Endothelial cell of umbilical vein (primary cell): ENCODE results near the gene ARHGEF19. TPM values are rescaled to one million over a fixed set of nuclear protein-coding genes. Genes with fewer than 3 reads are reported as not detected.

Source experiments
- BruUV-seq: library from RNA; stranded (reverse); fragments of 400-500 nt; replicated peaks from 2 replicates; lab custom pipeline; 2021; lab: Mats Ljungman, UMichigan
- CTCF ChIA-PET: fragments of 300-600, 350-600 bp; sonication (Branson Sonifier 250); formaldehyde crosslinking; loops from one replicate; lab custom pipeline; 2021; ENCODE audit warnings: antibody characterized with exemption, inconsistent platforms; lab: Charles Lee
- POLR2A ChIA-PET: fragments of 300-600, 350-600 bp; sonication (Branson Sonifier 250); formaldehyde crosslinking; loops from one replicate; lab custom pipeline; 2021; ENCODE audit warnings: antibody characterized with exemption, inconsistent platforms; lab: Charles Lee
- DNase-seq: peaks from one replicate; pipeline ENCODE4 v3.0.0-alpha.2; 2011; ENCODE audit warnings: low read depth, low spot score
- FAIRE-seq: peaks from 2 replicates; lab custom pipeline; 2011; peaks lifted over from hg19 to GRCh38; lab: Jason Lieb, UNC
- H2AFZ ChIP-seq: 2 replicates; pipeline ENCODE4 v1.6.0; 2012; ENCODE audit warnings: low read depth, low read length, control low read depth, inconsistent platforms
- H3K27ac ChIP-seq: 2 replicates; pipeline ENCODE4 v1.5.1; 2011; ENCODE audit warnings: low read depth, mild to moderate bottlenecking, control low read depth, low read length, moderate library complexity; ENCODE audit not compliant: insufficient read depth
- H3K27me3 ChIP-seq, 2 experiments: 2 replicates each; pipeline versions ENCODE4 v1.6.0 to v1.6.1; 2011; ENCODE audit warnings: low read length in 2 of 2, mixed read lengths in 1 of 2; ENCODE audit not compliant: control insufficient read depth in 2 of 2, insufficient read depth in 2 of 2
- H3K36me3 ChIP-seq, 2 experiments: 2 replicates in 1 of 2; 3 replicates in 1 of 2; pipeline ENCODE4 v1.5.1; 2011; ENCODE audit warnings: low read length in 2 of 2, mild to moderate bottlenecking in 1 of 2, moderate library complexity in 1 of 2; ENCODE audit not compliant: control insufficient read depth in 2 of 2, insufficient read depth in 2 of 2; ENCODE audit errors: extremely low read depth in 1 of 2
- H3K4me1 ChIP-seq: 3 replicates; pipeline ENCODE4 v1.5.1; 2011; ENCODE audit warnings: mild to moderate bottlenecking, low read length; ENCODE audit not compliant: control insufficient read depth, insufficient read depth; ENCODE audit errors: extremely low read depth
- H3K4me2 ChIP-seq: 2 replicates; pipeline ENCODE4 v1.6.1; 2011; ENCODE audit warnings: low read length, control low read depth, mixed read lengths; ENCODE audit not compliant: insufficient read depth
- H3K4me3 ChIP-seq, 3 experiments: fragments of 200-600 bp in 1 of 3; sonication (generic), shearing (Covaris generic) in 1 of 3; replicated peaks in 1 of 3; 2 replicates each; pipeline ENCODE4 v1.5.1; 2011 to 2016; ENCODE audit warnings: control low read depth in 3 of 3, low read length in 3 of 3, mild to moderate bottlenecking in 2 of 3, inconsistent platforms in 1 of 3, low read depth in 1 of 3, moderate library complexity in 1 of 3; ENCODE audit not compliant: insufficient read depth in 1 of 3
- H3K79me2 ChIP-seq: 2 replicates; pipeline ENCODE4 v1.6.0; 2012; ENCODE audit warnings: low read length, inconsistent platforms; ENCODE audit not compliant: control insufficient read depth, insufficient read depth
- H3K9ac ChIP-seq: replicated peaks from 2 replicates; pipeline ENCODE3; 2011; ENCODE audit warnings: low read length, control low read depth; ENCODE audit not compliant: insufficient read depth; ENCODE audit errors: extremely low read depth
- H3K9me1 ChIP-seq: replicated peaks from 3 replicates; pipeline ENCODE4 v1.6.0; 2011; ENCODE audit warnings: mild to moderate bottlenecking, low read length; ENCODE audit not compliant: control insufficient read depth, insufficient read depth; ENCODE audit errors: extremely low read depth
- H3K9me3 ChIP-seq: replicated peaks from 2 replicates; pipeline ENCODE4 v1.5.1; 2012; ENCODE audit warnings: low read length, inconsistent platforms; ENCODE audit not compliant: control insufficient read depth, insufficient read depth
- H4K20me1 ChIP-seq: replicated peaks from 2 replicates; pipeline ENCODE3; 2011; ENCODE audit warnings: mild to moderate bottlenecking, low read length; ENCODE audit not compliant: control insufficient read depth, insufficient read depth; ENCODE audit errors: extremely low read depth
- EZH2 ChIP-seq: IDR thresholded peaks from 2 replicates; pipeline ENCODE4 v1.6.1; 2012; ENCODE audit warnings: borderline replicate concordance, low read depth, mild to moderate bottlenecking, moderate library complexity, low read length, inconsistent platforms; ENCODE audit not compliant: severe bottlenecking
- FOS ChIP-seq: IDR thresholded peaks from 2 replicates; pipeline ENCODE4 v1.6.1; 2011; ENCODE audit warnings: mild to moderate bottlenecking, low read length, moderate library complexity, borderline replicate concordance; ENCODE audit not compliant: insufficient read depth
- GATA2 ChIP-seq: IDR thresholded peaks from 2 replicates; pipeline ENCODE4 v1.7.0; 2011; ENCODE audit warnings: low read depth, mild to moderate bottlenecking, moderate library complexity, mixed read lengths, low read length; ENCODE audit not compliant: insufficient read length, insufficient read depth
- JUN ChIP-seq: IDR thresholded peaks from 2 replicates; pipeline ENCODE4 v1.6.1; 2011; ENCODE audit warnings: borderline replicate concordance, low read depth; ENCODE audit not compliant: insufficient read length, insufficient read depth
- MYC ChIP-seq: IDR thresholded peaks from one replicate; pipeline ENCODE4 v1.6.1; 2011; ENCODE audit warnings: mild to moderate bottlenecking, low read depth, low read length
- dilution Hi-C: fragments of 300-500 bp; cut with MboI; formaldehyde crosslinking; loops from one replicate; pipeline ENCODE4 v1.15.0; 2019; ENCODE audit warnings: low sequenced_read_pairs; ENCODE audit not compliant: extremely low pct_ligation_motif_present
- intact Hi-C: fragments of 100-400 bp; cut with micrococcal nuclease; formaldehyde crosslinking; loops from one replicate; pipeline ENCODE4 v1.10.0; 2022
- polyA plus RNA-seq, 4 experiments: library from polyadenylated mRNA; depleted of rRNA in 3 of 4; stranded (reverse) in 3 of 4; unstranded in 1 of 4; fragments of >200 nt; gene quantifications; 2 replicates each; pipeline versions ENCODE4 v1.2.1 to v1.2.3, GENCODE V29; 2011 to 2012; ENCODE audit warnings: missing spikeins in 1 of 4
- total RNA-seq: library from RNA; stranded (reverse); gene quantifications from 2 replicates; pipeline ENCODE4 v1.2.3, GENCODE V29; 2021
- TF ChIP-seq, protein P1 (sequence below), 2 donors: IDR thresholded peaks; 1 replicate in 1 of 2; 2 replicates in 1 of 2; pipeline ENCODE4 v1.5.1; 2011; ENCODE audit warnings: low read length in 2 of 2, mild to moderate bottlenecking in 2 of 2, moderate library complexity in 2 of 2, control low read depth in 1 of 2, inconsistent platforms in 1 of 2, low read depth in 1 of 2; ENCODE audit not compliant: insufficient read depth in 1 of 2; ENCODE audit errors: extremely low read depth in 1 of 2

Gene ARHGEF19
- total and polyA plus RNA-seq, 2 donors (not counting 3 experiments of a cell fraction or from before 2014, with no cell fraction given): 6.2 to 8.0 TPM

DNA sequence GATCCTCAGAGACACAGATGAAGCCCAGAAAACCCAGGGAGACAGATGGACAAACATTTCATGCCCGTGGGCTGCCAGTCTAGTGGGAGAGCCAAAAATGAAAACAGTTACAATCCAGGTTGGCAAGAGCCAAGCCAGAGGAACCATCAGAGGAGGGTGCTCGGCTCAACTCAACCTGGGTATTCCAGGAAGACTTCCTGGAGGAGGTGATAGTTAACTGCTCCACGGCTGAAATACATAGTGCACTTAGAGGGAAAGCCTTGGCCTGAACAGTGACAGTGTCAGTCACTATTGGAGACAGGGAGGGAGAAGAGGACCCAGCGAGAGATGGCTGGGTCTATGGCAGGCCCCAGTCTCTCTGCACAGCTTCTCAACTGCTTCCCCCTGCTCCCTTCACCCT lies 1.9 kb downstream of the ARHGEF19 start:
- H2AFZ ChIP-seq: no peak overlapping the region
- CTCF ChIA-PET: interaction anchor here (1.3 to 1.8 kb wide), 2 partner anchors 34 to 153 kb away, joined by 3 to 5 read pairs; no protein-coding TSS in a partner anchor

More for the DNA sequence above, 1.9 kb downstream of the ARHGEF19 start:
- TF ChIP-seq MYC (no peak), JUN (no peak), FOS (no peak), GATA2 (no peak), EZH2 (no peak)
- TF ChIP-seq, protein P1, sequence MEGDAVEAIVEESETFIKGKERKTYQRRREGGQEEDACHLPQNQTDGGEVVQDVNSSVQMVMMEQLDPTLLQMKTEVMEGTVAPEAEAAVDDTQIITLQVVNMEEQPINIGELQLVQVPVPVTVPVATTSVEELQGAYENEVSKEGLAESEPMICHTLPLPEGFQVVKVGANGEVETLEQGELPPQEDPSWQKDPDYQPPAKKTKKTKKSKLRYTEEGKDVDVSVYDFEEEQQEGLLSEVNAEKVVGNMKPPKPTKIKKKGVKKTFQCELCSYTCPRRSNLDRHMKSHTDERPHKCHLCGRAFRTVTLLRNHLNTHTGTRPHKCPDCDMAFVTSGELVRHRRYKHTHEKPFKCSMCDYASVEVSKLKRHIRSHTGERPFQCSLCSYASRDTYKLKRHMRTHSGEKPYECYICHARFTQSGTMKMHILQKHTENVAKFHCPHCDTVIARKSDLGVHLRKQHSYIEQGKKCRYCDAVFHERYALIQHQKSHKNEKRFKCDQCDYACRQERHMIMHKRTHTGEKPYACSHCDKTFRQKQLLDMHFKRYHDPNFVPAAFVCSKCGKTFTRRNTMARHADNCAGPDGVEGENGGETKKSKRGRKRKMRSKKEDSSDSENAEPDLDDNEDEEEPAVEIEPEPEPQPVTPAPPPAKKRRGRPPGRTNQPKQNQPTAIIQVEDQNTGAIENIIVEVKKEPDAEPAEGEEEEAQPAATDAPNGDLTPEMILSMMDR (IDR thresholded peaks at IDR 0.05; ENCODE audit: extremely low read depth in 1 of 2, insufficient read depth in 1 of 2, low read depth in 1 of 2, low read length in 2 of 2): no peak
- intact Hi-C loops: no loop called here
- Histone ChIP-seq H3K9ac (no peak overlapping the region), H3K27me3 (no peaks in the 10 kb centered on the region), H3K36me3 (no peaks in the 10 kb centered on the region), H3K79me2 (no peaks in the 10 kb centered on the region), H3K4me2 (no peak overlapping the region), H3K9me3 (no peaks in the 10 kb centered on the region), H3K27ac (no peak overlapping the region), H3K4me3 (no peak overlapping the region), H4K20me1 (no peaks in the 10 kb centered on the region), H3K4me1 (peaks cover 9% of the 10 kb centered on the region), H3K9me1 (no peaks in the 10 kb centered on the region)
- no peak for FAIRE-seq
- DNase-seq: no peak
- POLR2A ChIA-PET: no interaction called here
- no TSS peak for BruUV-seq
- dilution Hi-C loops: no loop called here
